H9 (cell line): ENCODE measurements around the gene CDH16. TPM values are rescaled to one million over a fixed set of nuclear protein-coding genes. Genes with fewer than 3 reads are reported as not detected.

Experiments used
- DNase-seq: peaks from one replicate; pipeline ENCODE4 v3.0.0-alpha.2; 2017
- H2AFZ ChIP-seq: one replicate; pipeline ENCODE4 v1.6.1; 2013; ENCODE audit warnings: mild to moderate bottlenecking, low read length, control low read depth, moderate library complexity
- H2AK5ac ChIP-seq: 2 replicates; pipeline ENCODE4 v1.6.1; 2013; ENCODE audit warnings: low read length, control low read depth, mixed read lengths; ENCODE audit not compliant: insufficient read length
- H2BK120ac ChIP-seq: one replicate; pipeline ENCODE4 v1.6.1; 2013; ENCODE audit warnings: low read depth, mild to moderate bottlenecking, low read length, control low read depth, inconsistent platforms; ENCODE audit not compliant: poor library complexity, severe bottlenecking
- H2BK12ac ChIP-seq: 2 replicates; pipeline ENCODE4 v1.6.1; 2013; ENCODE audit warnings: low read length, control low read depth, mixed read lengths, low read depth; ENCODE audit not compliant: insufficient read length
- H2BK15ac ChIP-seq: 2 replicates; pipeline ENCODE4 v1.6.1; 2013; ENCODE audit warnings: low read depth, low read length, control low read depth
- H2BK20ac ChIP-seq: one replicate; pipeline ENCODE4 v1.6.1; 2013; ENCODE audit warnings: low read depth, mild to moderate bottlenecking, low read length, control low read depth, inconsistent platforms; ENCODE audit not compliant: poor library complexity, severe bottlenecking
- H2BK5ac ChIP-seq: 2 replicates; pipeline ENCODE4 v1.6.1; 2013; ENCODE audit warnings: low read length, control low read depth, mixed read lengths; ENCODE audit not compliant: insufficient read length
- H3K14ac ChIP-seq: 2 replicates; pipeline ENCODE4 v1.6.1; 2013; ENCODE audit warnings: low read length, control low read depth; ENCODE audit not compliant: insufficient read depth
- H3K18ac ChIP-seq: 2 replicates; pipeline ENCODE4 v1.6.1; 2013; ENCODE audit warnings: low read depth, mild to moderate bottlenecking, mixed read lengths, low read length, control low read depth; ENCODE audit not compliant: insufficient read length
- H3K23ac ChIP-seq: 2 replicates; pipeline ENCODE4 v1.6.1; 2013; ENCODE audit warnings: low read length, control low read depth, mixed read lengths, low read depth; ENCODE audit not compliant: insufficient read length
- H3K23me2 ChIP-seq: 2 replicates; pipeline ENCODE4 v1.6.1; 2013; ENCODE audit warnings: low read depth, mild to moderate bottlenecking, mixed read lengths, low read length, control low read depth; ENCODE audit not compliant: insufficient read length, poor library complexity, severe bottlenecking
- H3K27ac ChIP-seq: 2 replicates; pipeline ENCODE4 v1.5.1; 2013; ENCODE audit warnings: low read length, control low read depth, mixed read lengths, low read depth; ENCODE audit not compliant: insufficient read length
- H3K27me3 ChIP-seq: 2 replicates; pipeline ENCODE4 v1.6.1; 2013; ENCODE audit warnings: low read length, control low read depth, inconsistent platforms; ENCODE audit not compliant: insufficient read depth
- H3K4ac ChIP-seq: 2 replicates; pipeline ENCODE4 v1.6.1; 2013; ENCODE audit warnings: low read depth, mild to moderate bottlenecking, control low read depth, inconsistent platforms, low read length, moderate library complexity
- H3K4me1 ChIP-seq: 2 replicates; pipeline ENCODE4 v1.6.1; 2013; ENCODE audit warnings: low read length, control low read depth, inconsistent platforms; ENCODE audit not compliant: insufficient read depth
- H3K4me2 ChIP-seq: 2 replicates; pipeline ENCODE4 v1.6.1; 2013; ENCODE audit warnings: low read length, control low read depth, mixed read lengths; ENCODE audit not compliant: insufficient read length, insufficient read depth
- H3K56ac ChIP-seq: 2 replicates; pipeline ENCODE4 v1.6.1; 2013; ENCODE audit warnings: low read depth, mild to moderate bottlenecking, mixed read lengths, low read length, control low read depth; ENCODE audit not compliant: insufficient read length
- H3K79me1 ChIP-seq: 2 replicates; pipeline ENCODE4 v1.6.1; 2013; ENCODE audit warnings: low read depth, mild to moderate bottlenecking, moderate library complexity, low read length, control low read depth, inconsistent platforms; ENCODE audit not compliant: insufficient read depth, poor library complexity, severe bottlenecking
- H3K79me2 ChIP-seq: 2 replicates; pipeline ENCODE4 v1.6.1; 2013; ENCODE audit warnings: low read length, control low read depth, inconsistent platforms; ENCODE audit not compliant: insufficient read depth
- H3K9ac ChIP-seq: 2 replicates; pipeline ENCODE4 v1.6.1; 2013; ENCODE audit warnings: low read length, control low read depth, mixed read lengths; ENCODE audit not compliant: insufficient read length; ENCODE audit errors: extremely low read depth
- H3K9me3 ChIP-seq: one replicate; pipeline ENCODE4 v1.6.1; 2013; ENCODE audit warnings: low read depth, low read length, inconsistent platforms; ENCODE audit not compliant: control insufficient read depth
- H3T11ph ChIP-seq: one replicate; pipeline ENCODE4 v1.6.1; 2013; ENCODE audit warnings: mild to moderate bottlenecking, low read length, control low read depth, inconsistent platforms
- H4K20me1 ChIP-seq: one replicate; pipeline ENCODE4 v1.6.1; 2013; ENCODE audit not compliant: control insufficient read depth, insufficient read length, insufficient read depth
- H4K5ac ChIP-seq: 2 replicates; pipeline ENCODE4 v1.6.1; 2013; ENCODE audit warnings: low read depth, mild to moderate bottlenecking, mixed read lengths, low read length, control low read depth; ENCODE audit not compliant: insufficient read length
- H4K8ac ChIP-seq: replicated peaks from 2 replicates; pipeline ENCODE4 v1.6.1; 2013; ENCODE audit warnings: low read length, control low read depth, mixed read lengths, low read depth; ENCODE audit not compliant: insufficient read length
- H4K91ac ChIP-seq: 2 replicates; pipeline ENCODE4 v1.6.1; 2013; ENCODE audit warnings: low read depth, mild to moderate bottlenecking, moderate library complexity, mixed read lengths, low read length, control low read depth; ENCODE audit not compliant: insufficient read length
- H3K27ac Mint-ChIP-seq, 3 experiments: 2 replicates in 2 of 3; 3 replicates in 1 of 3; pipeline ENCODE4 v1.8.0; 2020 to 2021; ENCODE audit warnings: mixed read lengths in 3 of 3, mild to moderate bottlenecking in 1 of 3, moderate library complexity in 1 of 3
- H3K27me3 Mint-ChIP-seq: 2 replicates; pipeline ENCODE4 v1.8.0; 2021; ENCODE audit warnings: low read depth, mild to moderate bottlenecking, moderate library complexity, mixed read lengths
- H3K36me3 Mint-ChIP-seq, 3 experiments: 2 replicates in 2 of 3; 3 replicates in 1 of 3; pipeline ENCODE4 v1.8.0; 2020 to 2021; ENCODE audit warnings: low read depth in 3 of 3, mixed read lengths in 3 of 3; ENCODE audit not compliant: insufficient read depth in 1 of 3
- H3K4me1 Mint-ChIP-seq, 2 experiments: 2 replicates each; pipeline ENCODE4 v1.8.0; 2020; ENCODE audit warnings: mixed read lengths in 2 of 2
- H3K4me3 Mint-ChIP-seq, 2 experiments: 2 replicates in 1 of 2; 3 replicates in 1 of 2; pipeline ENCODE4 v1.8.0; 2020 to 2021; ENCODE audit warnings: mild to moderate bottlenecking in 2 of 2, mixed read lengths in 2 of 2, moderate library complexity in 1 of 2
- H3K9me3 Mint-ChIP-seq, 2 experiments: 2 replicates in 1 of 2; 3 replicates in 1 of 2; pipeline ENCODE4 v1.8.0; 2020; ENCODE audit warnings: mild to moderate bottlenecking in 2 of 2, mixed read lengths in 2 of 2, moderate library complexity in 1 of 2
- total RNA-seq: library from RNA; stranded (reverse); gene quantifications from 2 replicates; pipeline ENCODE4 v1.2.1, GENCODE V29; 2021
- TF ChIP-seq, protein P1 (sequence below): fragments of 200-600 bp; sonication (generic); conservative IDR thresholded peaks from 3 replicates; pipeline ENCODE4 v1.8.0; 2021; ENCODE audit warnings: antibody characterized with exemption, mild to moderate bottlenecking

CDH16 gene
- total RNA-seq, 1 experiment from 2014 or later = not detected

DNA sequence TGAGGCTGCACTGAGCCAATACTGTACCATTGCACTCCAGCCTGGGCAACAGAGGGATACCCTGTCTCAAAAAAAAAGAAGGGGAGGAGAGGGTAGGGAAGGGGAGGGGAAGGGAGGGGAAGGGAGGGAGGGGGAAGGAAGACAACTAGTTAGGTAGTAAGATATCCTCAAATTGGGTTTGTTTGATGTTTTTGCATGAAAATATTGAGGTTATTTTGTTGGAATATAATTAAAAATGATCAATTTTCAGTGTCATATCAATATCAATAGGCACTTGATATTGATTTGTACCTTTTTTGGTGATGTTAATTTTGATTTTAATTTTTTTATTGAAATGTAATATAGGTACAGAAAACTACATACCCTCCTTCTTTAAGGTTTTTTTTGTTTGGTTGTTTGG lies 55.0 kb downstream of the CDH16 start:
- Histone ChIP-seq H4K5ac (no peak overlapping the region), H4K20me1 (no peaks in the 10 kb centered on the region), H3K4me1 (no peaks in the 10 kb centered on the region), H3K9me3 (no peaks in the 10 kb centered on the region), H2BK15ac (no peak overlapping the region), H3K27ac (no peak overlapping the region), H2BK120ac (no peak overlapping the region), H3K4me2 (no peak overlapping the region), H4K91ac (no peak overlapping the region), H3K23ac (no peak overlapping the region), H3K4ac (no peak overlapping the region), H2BK12ac (no peak overlapping the region), H3K9ac (no peak overlapping the region), H4K8ac (no peak overlapping the region), H2AK5ac (no peak overlapping the region), H2BK5ac (no peak overlapping the region), H3T11ph (no peak overlapping the region), H3K56ac (no peak overlapping the region), H3K79me1 (no peaks in the 10 kb centered on the region), H3K23me2 (peaks cover 2% of the 10 kb centered on the region), H3K79me2 (no peaks in the 10 kb centered on the region), H3K14ac (no peak overlapping the region), H3K18ac (no peak overlapping the region), H2AFZ (no peak overlapping the region), H3K27me3 (no peaks in the 10 kb centered on the region), H2BK20ac (no peak overlapping the region)
- Mint-ChIP-seq H3K27me3 (no peaks in the 10 kb centered on the region; the same call in 1 of the 2 replicates), H3K4me3 (no peak overlapping the region), H3K9me3 (no peaks in the 10 kb centered on the region), H3K4me1 (peaks cover 2 to 6% of the 10 kb centered on the region in 2 experiments; a peak in 2 of 4 replicates), H3K27ac (no peak overlapping the region), H3K36me3 (no peaks in the 10 kb centered on the region)
- DNase-seq = no peak
- TF ChIP-seq, protein P1, sequence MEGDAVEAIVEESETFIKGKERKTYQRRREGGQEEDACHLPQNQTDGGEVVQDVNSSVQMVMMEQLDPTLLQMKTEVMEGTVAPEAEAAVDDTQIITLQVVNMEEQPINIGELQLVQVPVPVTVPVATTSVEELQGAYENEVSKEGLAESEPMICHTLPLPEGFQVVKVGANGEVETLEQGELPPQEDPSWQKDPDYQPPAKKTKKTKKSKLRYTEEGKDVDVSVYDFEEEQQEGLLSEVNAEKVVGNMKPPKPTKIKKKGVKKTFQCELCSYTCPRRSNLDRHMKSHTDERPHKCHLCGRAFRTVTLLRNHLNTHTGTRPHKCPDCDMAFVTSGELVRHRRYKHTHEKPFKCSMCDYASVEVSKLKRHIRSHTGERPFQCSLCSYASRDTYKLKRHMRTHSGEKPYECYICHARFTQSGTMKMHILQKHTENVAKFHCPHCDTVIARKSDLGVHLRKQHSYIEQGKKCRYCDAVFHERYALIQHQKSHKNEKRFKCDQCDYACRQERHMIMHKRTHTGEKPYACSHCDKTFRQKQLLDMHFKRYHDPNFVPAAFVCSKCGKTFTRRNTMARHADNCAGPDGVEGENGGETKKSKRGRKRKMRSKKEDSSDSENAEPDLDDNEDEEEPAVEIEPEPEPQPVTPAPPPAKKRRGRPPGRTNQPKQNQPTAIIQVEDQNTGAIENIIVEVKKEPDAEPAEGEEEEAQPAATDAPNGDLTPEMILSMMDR = no peak
